ENCODE results near the gene PDIA3. TPM values are rescaled to one million over a fixed set of nuclear protein-coding genes. Genes with fewer than 3 reads are reported as not detected.

The PDIA3 gene
- total and polyA plus RNA-seq, 12 donors = 100 to 257 (median 144) TPM

DNA sequence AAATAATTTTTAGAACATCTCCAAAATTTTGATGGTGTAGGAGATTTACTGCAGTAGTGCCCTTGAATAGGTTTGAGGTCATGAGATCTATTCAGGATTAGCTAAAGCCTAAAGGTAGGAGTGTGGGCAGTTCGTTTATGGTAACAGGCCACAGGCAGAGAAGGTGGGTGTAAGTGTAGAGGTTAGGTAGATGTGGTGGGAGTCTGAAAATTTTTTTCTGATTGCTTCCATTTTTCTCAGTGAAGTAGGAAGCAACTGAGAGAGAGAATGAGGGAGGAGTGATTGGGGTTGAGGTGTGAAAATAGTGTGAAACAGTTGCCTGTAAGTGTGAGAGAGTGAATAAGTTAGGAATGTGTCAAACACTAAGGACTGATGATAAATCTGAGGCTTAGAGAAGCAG, 32.8 kb downstream of the PDIA3 start:
- Histone ChIP-seq H3K4me3 (no peak overlapping the region), H3K9me3 (no peaks in the 10 kb centered on the region), H3K36me3 (peaks cover 0 to 4% (median 0%) of the 10 kb centered on the region in 9 donors), H3K4me1 (peaks cover 4 to 25% (median 17%) of the 10 kb centered on the region in 9 donors), H3K27ac (no peak overlapping the region), H3K27me3 (no peaks in the 10 kb centered on the region)
- DNase-seq (no peak), ATAC-seq (no peak)
- intact Hi-C loops (cut with DNase I) = no loop called here
- TF ChIP-seq, protein P1, sequence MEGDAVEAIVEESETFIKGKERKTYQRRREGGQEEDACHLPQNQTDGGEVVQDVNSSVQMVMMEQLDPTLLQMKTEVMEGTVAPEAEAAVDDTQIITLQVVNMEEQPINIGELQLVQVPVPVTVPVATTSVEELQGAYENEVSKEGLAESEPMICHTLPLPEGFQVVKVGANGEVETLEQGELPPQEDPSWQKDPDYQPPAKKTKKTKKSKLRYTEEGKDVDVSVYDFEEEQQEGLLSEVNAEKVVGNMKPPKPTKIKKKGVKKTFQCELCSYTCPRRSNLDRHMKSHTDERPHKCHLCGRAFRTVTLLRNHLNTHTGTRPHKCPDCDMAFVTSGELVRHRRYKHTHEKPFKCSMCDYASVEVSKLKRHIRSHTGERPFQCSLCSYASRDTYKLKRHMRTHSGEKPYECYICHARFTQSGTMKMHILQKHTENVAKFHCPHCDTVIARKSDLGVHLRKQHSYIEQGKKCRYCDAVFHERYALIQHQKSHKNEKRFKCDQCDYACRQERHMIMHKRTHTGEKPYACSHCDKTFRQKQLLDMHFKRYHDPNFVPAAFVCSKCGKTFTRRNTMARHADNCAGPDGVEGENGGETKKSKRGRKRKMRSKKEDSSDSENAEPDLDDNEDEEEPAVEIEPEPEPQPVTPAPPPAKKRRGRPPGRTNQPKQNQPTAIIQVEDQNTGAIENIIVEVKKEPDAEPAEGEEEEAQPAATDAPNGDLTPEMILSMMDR (IDR thresholded peaks at IDR 0.05) = no peak
- WGBS, 2 donors = 85 to 87% methylated on average over 1 of the region's 1 CpG

DNA sequence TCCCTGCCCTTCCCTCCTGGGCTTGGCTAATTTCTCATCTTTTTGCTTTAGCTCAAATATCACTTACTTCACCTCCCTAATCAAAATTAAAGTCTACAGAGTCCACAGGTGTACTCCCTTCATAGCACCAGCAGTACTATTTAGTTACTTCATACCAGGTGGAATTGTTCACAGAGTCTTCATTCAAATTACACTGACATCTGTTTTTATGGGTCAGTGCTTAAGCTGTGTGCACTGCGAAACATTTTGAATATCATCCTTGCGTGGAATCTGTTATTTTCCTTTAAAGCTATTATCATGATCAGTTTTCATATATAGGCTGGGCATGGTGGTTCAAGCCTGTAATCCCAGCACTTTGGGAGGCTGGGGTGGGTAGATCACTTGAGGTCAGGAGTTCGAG, 43.2 kb downstream of the PDIA3 start:
- TF ChIP-seq, protein P1 (IDR thresholded peaks at IDR 0.05) = no peak
- intact Hi-C loops (cut with DNase I) = no loop called here
- H3K9me3 ChIP-seq = no peaks in the 10 kb centered on the region
- ATAC-seq = no peak
- WGBS, 2 donors = 97 to 98% methylated on average over 3 of the region's 3 CpGs
- H3K27ac ChIP-seq = no peak overlapping the region
- H3K27me3 ChIP-seq = no peaks in the 10 kb centered on the region
- H3K4me3 ChIP-seq = no peak overlapping the region
- H3K36me3 ChIP-seq = peaks cover 0 to 13% (median 1%) of the 10 kb centered on the region in 9 donors
- peaks cover 8 to 20% (median 19%) of the 10 kb centered on the region in 9 donors for H3K4me1 ChIP-seq
- DNase-seq = no peak

DNA sequence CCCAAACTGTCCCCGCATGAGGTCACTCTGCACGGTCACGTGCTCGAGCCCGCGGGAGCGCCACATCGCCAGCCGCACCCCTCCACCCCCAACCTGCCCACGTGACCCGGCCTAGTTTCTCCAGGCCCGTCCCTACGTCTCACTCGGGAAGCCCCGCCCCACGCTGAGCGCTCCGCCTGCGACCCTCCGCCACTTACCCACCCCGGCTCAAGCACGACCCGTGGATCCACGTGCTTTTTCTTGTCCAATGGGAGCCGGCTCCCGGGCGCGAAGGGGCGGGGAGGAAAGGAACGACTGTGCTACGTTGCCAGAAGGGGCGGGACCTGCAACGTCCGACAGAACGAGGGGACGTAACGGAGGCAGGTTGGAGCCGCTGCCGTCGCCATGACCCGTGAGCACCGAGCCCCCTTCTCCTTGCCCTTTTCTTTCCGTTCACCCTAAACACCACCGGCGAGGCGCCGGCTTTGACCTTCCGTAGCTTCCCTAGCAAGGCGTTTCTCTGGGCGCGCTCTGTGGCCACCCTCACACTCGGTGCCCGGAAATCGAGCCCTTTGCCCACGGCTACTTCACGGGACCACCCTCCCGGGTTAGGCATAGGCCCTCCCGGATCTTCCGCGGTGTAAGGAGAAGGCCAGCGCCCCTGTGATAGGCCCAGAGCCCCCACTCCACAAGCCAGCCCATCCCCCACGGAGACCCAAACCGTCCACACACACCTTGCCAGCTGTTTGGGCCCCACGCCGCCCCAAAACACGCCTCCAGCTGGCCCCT, 45.9 kb downstream of the PDIA3 start, which contains the start of gene SERF2:
SERF2 (plus strand) TSS at position 328 of the 768 bp plus-strand sequence; CDS start at position 385, 57 bp downstream.
- peak; percentile 94 to 98 (median 97) for ATAC-seq
- TF ChIP-seq, protein P1 (IDR thresholded peaks at IDR 0.05) = no peak
- intact Hi-C loops (cut with DNase I) = loop anchor here in 1 of 10 donors (5.0 kb wide), 1 partner anchor 300 kb away; the partner anchor contains the start of gene TP53BP1
- WGBS, 2 donors = 0% methylated on average over 66 of the region's 66 CpGs
- peak within 1 kb of the TSS; percentile 70 to 100 (median 90) for H3K4me3 ChIP-seq
- H3K27me3 ChIP-seq = no peaks in the 10 kb centered on the region
- DNase-seq = peak; percentile 100
- peak within 1 kb of the TSS; percentile 93 to 100 (median 98) for H3K27ac ChIP-seq
- peaks cover 20 to 48% (median 37%) of the 10 kb centered on the region in 9 donors for H3K4me1 ChIP-seq
- H3K36me3 ChIP-seq = peaks cover 0 to 40% (median 11%) of the 10 kb centered on the region in 9 donors
- no peaks in the 10 kb centered on the region for H3K9me3 ChIP-seq

DNA sequence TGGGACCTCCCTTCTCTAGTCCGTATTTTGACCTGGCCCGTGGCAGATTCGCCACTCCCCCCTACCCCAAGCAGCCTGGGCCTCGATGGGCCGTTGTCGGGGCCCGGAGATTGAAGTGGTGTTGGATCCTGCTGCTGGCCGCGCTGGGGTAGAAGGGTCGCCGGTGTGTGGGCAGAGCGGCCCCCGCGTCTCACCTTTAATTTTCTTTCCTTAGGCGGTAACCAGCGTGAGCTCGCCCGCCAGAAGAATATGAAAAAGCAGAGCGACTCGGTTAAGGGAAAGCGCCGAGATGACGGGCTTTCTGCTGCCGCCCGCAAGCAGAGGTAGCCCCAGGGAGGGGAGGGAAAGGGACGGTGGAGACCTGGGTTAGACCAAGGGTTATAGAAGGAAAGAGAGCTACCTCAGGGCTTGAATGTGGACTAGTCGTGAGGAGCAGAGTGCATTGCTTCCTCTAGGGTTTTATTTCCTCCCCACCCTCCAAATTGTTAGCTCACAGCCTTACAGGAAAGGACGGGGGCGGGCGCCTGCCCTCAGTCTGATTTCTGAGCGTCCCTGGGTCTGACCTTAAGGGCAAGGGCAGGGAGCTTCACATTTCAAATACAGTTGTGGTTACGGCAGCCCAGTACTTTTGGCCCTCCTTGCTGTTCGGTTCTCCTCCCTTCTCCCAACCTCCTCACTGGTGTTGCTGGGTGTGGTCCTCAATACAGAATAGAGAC, 46.7 kb downstream of the PDIA3 start:
- Histone ChIP-seq H3K27me3 (no peaks in the 10 kb centered on the region), H3K4me1 (peaks cover 20 to 55% (median 39%) of the 10 kb centered on the region in 9 donors), H3K4me3 (peak overlapping the region; percentile 70 to 100 (median 90)), H3K36me3 (peaks cover 0 to 48% (median 15%) of the 10 kb centered on the region in 9 donors), H3K9me3 (no peaks in the 10 kb centered on the region), H3K27ac (peak overlapping the region; percentile 93 to 100 (median 98))
- ATAC-seq (peak in 7 of 8 donors; percentile 7 to 37 (median 28)), DNase-seq (peak; percentile 33 to 49)
- TF ChIP-seq, protein P1 (IDR thresholded peaks at IDR 0.05) = peak in 1 of 9 donors; percentile 9
- intact Hi-C loops (cut with DNase I) = loop anchor here in 1 of 10 donors (5.0 kb wide), 1 partner anchor 301 kb away; the partner anchor contains the start of gene TP53BP1
- WGBS, 2 donors = 1% methylated on average over 33 of the region's 33 CpGs

Measured in heart right ventricle (tissue), 16 donors.